PFSK-1 (cell line): ENCODE measurements around the gene OBP2B.

Source experiments
- FOXP2 ChIP-seq: optimal IDR thresholded peaks from 2 replicates; pipeline ENCODE3; 2011; ENCODE audit warnings: borderline replicate concordance, control low read depth, inconsistent platforms; ENCODE audit not compliant: insufficient read depth; ENCODE audit errors: extremely low read length, extremely low read depth
- POLR2AphosphoS5 ChIP-seq: IDR thresholded peaks from 2 replicates; pipeline ENCODE4 v1.6.1; 2012; ENCODE audit warnings: low read depth, mild to moderate bottlenecking, control low read depth, low read length, moderate library complexity
- SIN3A ChIP-seq: IDR thresholded peaks from 2 replicates; pipeline ENCODE4 v1.6.1; 2012; ENCODE audit warnings: mild to moderate bottlenecking, low read length, moderate library complexity, borderline replicate concordance; ENCODE audit not compliant: insufficient read depth
- TAF1 ChIP-seq: IDR thresholded peaks from 2 replicates; pipeline ENCODE4 v1.6.1; 2012; ENCODE audit warnings: low read length, control low read depth, borderline replicate concordance; ENCODE audit not compliant: insufficient read depth
- TF ChIP-seq, protein P1 (sequence below), 2 experiments: IDR thresholded peaks; 2 replicates each; pipeline versions ENCODE4 v1.6.1 to v1.8.0; 2011 to 2012; ENCODE audit warnings: low read depth in 2 of 2, low read length in 2 of 2, control low read depth in 1 of 2, inconsistent platforms in 1 of 2, mild to moderate bottlenecking in 1 of 2, moderate library complexity in 1 of 2; ENCODE audit not compliant: insufficient read depth in 1 of 2

OBP2B gene

DNA sequence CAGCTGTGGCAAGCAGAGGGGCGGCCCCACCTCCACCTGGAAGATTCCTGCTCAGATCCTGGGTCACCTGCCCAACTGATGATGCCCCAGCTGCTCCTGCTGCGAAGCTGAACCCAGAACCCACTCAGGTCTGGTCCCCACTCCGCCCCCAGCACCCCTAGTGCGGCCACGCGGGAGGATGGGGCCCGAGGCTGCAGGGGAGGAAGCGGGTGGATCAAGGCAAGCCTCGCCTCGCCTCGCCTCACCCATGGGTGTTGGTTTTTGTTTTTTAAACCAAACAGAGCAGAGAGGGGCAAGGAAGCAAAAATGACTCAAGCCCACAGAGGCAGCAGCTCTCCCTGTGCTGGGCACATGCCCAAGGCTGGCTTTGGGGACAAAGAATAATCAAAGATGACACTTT, 42.7 kb upstream of the OBP2B start:
- no peak for TF ChIP-seq SIN3A
- TF ChIP-seq TAF1, result no peak
- TF ChIP-seq POLR2AphosphoS5, result no peak

DNA sequence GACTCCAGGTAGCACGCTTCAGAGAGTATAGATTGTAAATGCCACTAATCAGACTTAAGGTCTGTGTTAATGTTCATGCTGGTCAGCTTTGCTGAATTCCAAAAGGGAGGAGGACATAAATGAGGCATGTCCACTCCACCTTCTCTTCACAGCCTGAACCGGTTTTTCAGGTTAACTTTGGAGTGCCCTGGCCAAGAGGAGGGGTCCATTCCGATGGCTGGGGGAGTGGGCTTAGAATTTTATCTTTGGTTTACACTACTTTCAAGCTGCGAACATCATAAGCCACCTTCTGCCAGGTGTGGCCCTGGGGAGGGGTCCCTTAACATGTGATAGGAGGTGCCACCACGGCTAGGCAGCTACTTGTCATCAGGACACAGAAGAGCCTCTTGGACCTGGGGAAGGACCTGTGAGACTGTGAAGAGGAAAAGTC, 41.7 kb upstream of the OBP2B start:
- TF ChIP-seq FOXP2 (no peak), POLR2AphosphoS5 (no peak), TAF1 (no peak), SIN3A (no peak)
- TF ChIP-seq, protein P1, sequence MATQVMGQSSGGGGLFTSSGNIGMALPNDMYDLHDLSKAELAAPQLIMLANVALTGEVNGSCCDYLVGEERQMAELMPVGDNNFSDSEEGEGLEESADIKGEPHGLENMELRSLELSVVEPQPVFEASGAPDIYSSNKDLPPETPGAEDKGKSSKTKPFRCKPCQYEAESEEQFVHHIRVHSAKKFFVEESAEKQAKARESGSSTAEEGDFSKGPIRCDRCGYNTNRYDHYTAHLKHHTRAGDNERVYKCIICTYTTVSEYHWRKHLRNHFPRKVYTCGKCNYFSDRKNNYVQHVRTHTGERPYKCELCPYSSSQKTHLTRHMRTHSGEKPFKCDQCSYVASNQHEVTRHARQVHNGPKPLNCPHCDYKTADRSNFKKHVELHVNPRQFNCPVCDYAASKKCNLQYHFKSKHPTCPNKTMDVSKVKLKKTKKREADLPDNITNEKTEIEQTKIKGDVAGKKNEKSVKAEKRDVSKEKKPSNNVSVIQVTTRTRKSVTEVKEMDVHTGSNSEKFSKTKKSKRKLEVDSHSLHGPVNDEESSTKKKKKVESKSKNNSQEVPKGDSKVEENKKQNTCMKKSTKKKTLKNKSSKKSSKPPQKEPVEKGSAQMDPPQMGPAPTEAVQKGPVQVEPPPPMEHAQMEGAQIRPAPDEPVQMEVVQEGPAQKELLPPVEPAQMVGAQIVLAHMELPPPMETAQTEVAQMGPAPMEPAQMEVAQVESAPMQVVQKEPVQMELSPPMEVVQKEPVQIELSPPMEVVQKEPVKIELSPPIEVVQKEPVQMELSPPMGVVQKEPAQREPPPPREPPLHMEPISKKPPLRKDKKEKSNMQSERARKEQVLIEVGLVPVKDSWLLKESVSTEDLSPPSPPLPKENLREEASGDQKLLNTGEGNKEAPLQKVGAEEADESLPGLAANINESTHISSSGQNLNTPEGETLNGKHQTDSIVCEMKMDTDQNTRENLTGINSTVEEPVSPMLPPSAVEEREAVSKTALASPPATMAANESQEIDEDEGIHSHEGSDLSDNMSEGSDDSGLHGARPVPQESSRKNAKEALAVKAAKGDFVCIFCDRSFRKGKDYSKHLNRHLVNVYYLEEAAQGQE (IDR thresholded peaks at IDR 0.05; ENCODE audit: insufficient read depth in 1 of 2, low read depth in 2 of 2, low read length in 2 of 2), result no peak

DNA sequence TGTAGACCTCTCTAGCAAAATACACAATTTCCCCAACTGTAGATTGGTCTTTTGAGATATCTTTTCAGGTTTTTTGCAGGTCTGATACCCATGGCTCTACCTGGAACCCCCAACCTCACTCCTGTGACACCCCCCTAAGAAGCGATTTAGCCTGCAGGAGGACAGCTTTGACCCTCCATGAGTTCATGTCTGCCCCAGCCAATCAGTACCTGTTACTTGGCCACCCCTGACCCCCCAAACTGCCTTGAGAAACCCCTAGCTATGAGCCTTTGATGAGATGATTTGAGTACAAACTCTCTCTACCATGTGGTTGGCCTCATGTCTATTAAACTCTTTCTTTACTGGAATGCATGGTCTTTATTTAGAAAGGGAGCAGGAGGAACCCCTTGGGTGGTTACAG, 40.3 kb upstream of the OBP2B start:
- TF ChIP-seq, protein P1 (IDR thresholded peaks at IDR 0.05; ENCODE audit: insufficient read depth in 1 of 2, low read depth in 2 of 2, low read length in 2 of 2), result no peak
- TF ChIP-seq TAF1, result no peak
- no peak for TF ChIP-seq POLR2AphosphoS5
- TF ChIP-seq SIN3A, result no peak
- TF ChIP-seq FOXP2, result no peak

DNA sequence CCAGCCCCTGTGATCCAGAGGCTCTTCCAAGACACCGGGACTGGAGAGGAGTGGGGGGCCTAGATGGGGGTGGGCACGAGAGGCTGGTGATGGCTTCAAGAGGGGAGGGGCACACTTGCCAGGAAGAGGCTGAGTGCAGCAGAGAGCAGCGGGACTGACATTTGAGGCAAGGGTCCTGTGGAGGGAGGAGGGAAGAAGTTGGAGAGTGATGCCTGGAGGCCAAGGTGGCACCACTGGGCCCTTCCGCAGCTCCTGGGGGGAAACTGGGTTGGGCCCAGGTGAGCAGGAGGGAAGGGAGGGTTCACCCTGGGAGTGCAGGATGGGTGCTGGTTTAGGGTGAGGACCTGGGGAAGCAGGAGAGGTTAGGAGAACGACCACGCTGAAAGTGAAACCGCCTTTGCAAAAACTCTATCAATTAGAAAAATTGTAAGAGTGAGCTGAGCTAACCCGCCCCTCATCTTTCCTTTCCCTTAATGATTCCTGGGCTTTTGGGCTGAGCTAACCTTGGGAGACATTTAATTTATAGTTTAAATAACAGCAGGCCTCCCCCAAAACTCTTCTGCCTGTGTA, 39.8 kb upstream of the OBP2B start:
- TF ChIP-seq FOXP2 (no peak), POLR2AphosphoS5 (no peak), SIN3A (no peak), TAF1 (no peak)
- TF ChIP-seq, protein P1 (IDR thresholded peaks at IDR 0.05; ENCODE audit: insufficient read depth in 1 of 2, low read depth in 2 of 2, low read length in 2 of 2), result no peak

DNA sequence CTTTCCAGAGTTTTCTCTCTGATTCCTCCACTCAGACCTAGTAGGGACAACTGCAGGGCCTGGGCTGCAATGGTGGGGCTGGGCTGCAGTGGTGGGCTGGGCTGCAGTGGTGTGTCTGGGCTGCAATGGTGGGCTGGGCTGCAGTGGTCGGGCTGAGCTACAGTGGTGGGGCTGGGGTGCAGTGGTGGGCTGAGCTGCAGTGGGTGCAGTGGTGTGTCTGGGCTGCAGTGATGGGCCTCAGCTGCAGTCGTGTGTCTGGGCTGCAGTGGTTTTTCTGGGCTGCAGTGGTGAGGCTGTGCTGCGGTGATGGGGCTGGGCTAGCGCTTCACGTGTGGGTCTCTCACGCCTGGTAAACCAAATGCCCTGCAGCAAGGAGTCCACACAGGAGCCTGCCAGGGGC, 38.6 kb upstream of the OBP2B start:
- TF ChIP-seq, protein P1 (IDR thresholded peaks at IDR 0.05; ENCODE audit: insufficient read depth in 1 of 2, low read depth in 2 of 2, low read length in 2 of 2), result no peak
- TF ChIP-seq FOXP2, result no peak
- no peak for TF ChIP-seq POLR2AphosphoS5
- TF ChIP-seq SIN3A, result no peak
- TF ChIP-seq TAF1, result no peak
